ENCODE measurements around the gene RNF44. TPM values are rescaled to one million over a fixed set of nuclear protein-coding genes. Genes with fewer than 3 reads are reported as not detected.

The RNF44 gene
- total RNA-seq, 1 experiment from 2014 or later = 113 TPM

GRCh38 chr5:176538230-176538988, 1.2 kb upstream of the RNF44 start:
- H3K9me3 ChIP-seq (ENCODE audit: control insufficient read depth, insufficient read depth, low read depth, low read length) = no peaks in the 10 kb centered on the region
- TF ChIP-seq POLR2AphosphoS5 (IDR thresholded peaks at IDR 0.05; ENCODE audit: low read depth, low read length) = no peak
- no peak for TF ChIP-seq SIN3A (IDR thresholded peaks at IDR 0.05; ENCODE audit: borderline replicate concordance, insufficient read depth, low read depth, low read length)
- no peak for TF ChIP-seq TCF7L2 (IDR thresholded peaks at IDR 0.05; ENCODE audit: low read depth, low read length)
- no peak for TF ChIP-seq REST (IDR thresholded peaks at IDR 0.05; ENCODE audit: insufficient read depth in 1 of 2, low read depth in 2 of 2, low read length in 1 of 2)
- TF ChIP-seq, protein P1, sequence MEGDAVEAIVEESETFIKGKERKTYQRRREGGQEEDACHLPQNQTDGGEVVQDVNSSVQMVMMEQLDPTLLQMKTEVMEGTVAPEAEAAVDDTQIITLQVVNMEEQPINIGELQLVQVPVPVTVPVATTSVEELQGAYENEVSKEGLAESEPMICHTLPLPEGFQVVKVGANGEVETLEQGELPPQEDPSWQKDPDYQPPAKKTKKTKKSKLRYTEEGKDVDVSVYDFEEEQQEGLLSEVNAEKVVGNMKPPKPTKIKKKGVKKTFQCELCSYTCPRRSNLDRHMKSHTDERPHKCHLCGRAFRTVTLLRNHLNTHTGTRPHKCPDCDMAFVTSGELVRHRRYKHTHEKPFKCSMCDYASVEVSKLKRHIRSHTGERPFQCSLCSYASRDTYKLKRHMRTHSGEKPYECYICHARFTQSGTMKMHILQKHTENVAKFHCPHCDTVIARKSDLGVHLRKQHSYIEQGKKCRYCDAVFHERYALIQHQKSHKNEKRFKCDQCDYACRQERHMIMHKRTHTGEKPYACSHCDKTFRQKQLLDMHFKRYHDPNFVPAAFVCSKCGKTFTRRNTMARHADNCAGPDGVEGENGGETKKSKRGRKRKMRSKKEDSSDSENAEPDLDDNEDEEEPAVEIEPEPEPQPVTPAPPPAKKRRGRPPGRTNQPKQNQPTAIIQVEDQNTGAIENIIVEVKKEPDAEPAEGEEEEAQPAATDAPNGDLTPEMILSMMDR (IDR thresholded peaks at IDR 0.05) = no peak
- H3K27ac ChIP-seq (ENCODE audit: low read length) = peak overlapping the region; percentile 89
- POLR2A ChIA-PET = interaction anchor here (0.6 kb wide), 1 partner anchor 571 kb away, joined by 5 read pairs; no protein-coding TSS in a partner anchor
- peaks cover 56% of the 10 kb centered on the region for H3K4me1 ChIP-seq (ENCODE audit: control insufficient read depth, insufficient read depth, low read length)
- in situ Hi-C loops (cut with HindIII; ENCODE audit: low pct_unique_long_range_greater_than_20kb, low sequenced_read_pairs) (no loop called here), intact Hi-C loops (cut with micrococcal nuclease; ENCODE audit: unreplicated experiment) (no loop called here)
- BruUV-seq (replicated peaks) = no TSS peak
- peak overlapping the region; percentile 97 to 98 for H3K4me3 ChIP-seq (ENCODE audit: low read depth in 2 of 2, low read length in 2 of 2)
- DNase-seq (ENCODE audit: low read depth, low spot score) = no peak
- H3K27me3 ChIP-seq (ENCODE audit: control insufficient read depth, insufficient read depth, low read length) = no peaks in the 10 kb centered on the region
- peaks cover 6% of the 10 kb centered on the region for H3K36me3 ChIP-seq (ENCODE audit: control insufficient read depth, insufficient read depth, low read length)
- ATAC-seq = no peak
- CTCF ChIA-PET = interaction anchor here (0.6 to 1.6 kb wide), 3 partner anchors 35 to 133 kb away, joined by 5 to 9 read pairs (median 8); no protein-coding TSS in a partner anchor

GRCh38 chr5:176537554-176538229, 490 bp upstream of the RNF44 start:
- BruUV-seq (replicated peaks) = no TSS peak
- H3K27ac ChIP-seq (ENCODE audit: low read length) = peak overlapping the region; percentile 89
- ATAC-seq (peak; percentile 83), DNase-seq (ENCODE audit: low read depth, low spot score) (peak; percentile 96)
- intact Hi-C loops (cut with micrococcal nuclease; ENCODE audit: unreplicated experiment) (no loop called here), in situ Hi-C loops (cut with HindIII; ENCODE audit: low pct_unique_long_range_greater_than_20kb, low sequenced_read_pairs) (no loop called here)
- ChIA-PET CTCF (interaction anchor here (0.6 to 1.6 kb wide), 4 partner anchors 35 to 132 kb away, joined by 3 to 9 read pairs (median 6); no protein-coding TSS in a partner anchor), POLR2A (interaction anchor here (0.7 kb wide), 1 partner anchor 142 kb away, joined by 5 read pairs; no protein-coding TSS in a partner anchor)
- H3K27me3 ChIP-seq (ENCODE audit: control insufficient read depth, insufficient read depth, low read length) = no peaks in the 10 kb centered on the region
- H3K4me3 ChIP-seq (ENCODE audit: low read depth in 2 of 2, low read length in 2 of 2) = peak overlapping the region; percentile 97 to 98
- peaks cover 63% of the 10 kb centered on the region for H3K4me1 ChIP-seq (ENCODE audit: control insufficient read depth, insufficient read depth, low read length)
- peaks cover 6% of the 10 kb centered on the region for H3K36me3 ChIP-seq (ENCODE audit: control insufficient read depth, insufficient read depth, low read length)
- no peaks in the 10 kb centered on the region for H3K9me3 ChIP-seq (ENCODE audit: control insufficient read depth, insufficient read depth, low read depth, low read length)
- TF ChIP-seq SIN3A (IDR thresholded peaks at IDR 0.05; ENCODE audit: borderline replicate concordance, insufficient read depth, low read depth, low read length) (no peak), TCF7L2 (IDR thresholded peaks at IDR 0.05; ENCODE audit: low read depth, low read length) (peak; percentile 58; the same call in 1 of the 2 replicates)
